A673 (cell line): ENCODE measurements around the gene AKT3. TPM values are rescaled to one million over a fixed set of nuclear protein-coding genes. Genes with fewer than 3 reads are reported as not detected.
"Not testable (repeated sequence)": the region's sequence is repeated elsewhere in the genome, so short reads cannot be mapped to it uniquely, and the experiment has no call there.

Source experiments
- BruUV-seq: library from RNA; stranded (reverse); fragments of 400-500 nt; replicated peaks from 2 replicates; lab custom pipeline; 2021; lab: Mats Ljungman, UMichigan
- CTCF ChIA-PET: fragments of 300-600 bp; sonication (Branson Sonifier 250); formaldehyde crosslinking; loops from one replicate; lab custom pipeline; 2022; ENCODE audit warnings: antibody characterized with exemption; lab: Charles Lee
- POLR2A ChIA-PET: fragments of 300-600 bp; sonication (Branson Sonifier 250); formaldehyde crosslinking; loops from one replicate; lab custom pipeline; 2022; ENCODE audit warnings: antibody characterized with exemption; ENCODE audit not compliant: low non-redundant PET; lab: Charles Lee
- DNase-seq: peaks from one replicate; pipeline ENCODE4 v3.0.0-alpha.2; 2015; ENCODE audit warnings: low spot score
- H3K27ac ChIP-seq: fragments of 200-600 bp; sonication (generic); 2 replicates; pipeline ENCODE4 v1.5.1; 2016; ENCODE audit warnings: mixed run types, low read depth, mild to moderate bottlenecking, mixed read lengths, antibody characterized with exemption, low read length; ENCODE audit not compliant: poor library complexity, severe bottlenecking
- H3K27me3 ChIP-seq: fragments of 200-600 bp; sonication (generic); replicated peaks from 2 replicates; pipeline ENCODE4 v1.6.1; 2017; ENCODE audit warnings: mixed run types, low read depth, mild to moderate bottlenecking, mixed read lengths, antibody characterized with exemption, low read length; ENCODE audit not compliant: insufficient read depth, poor library complexity
- H3K36me3 ChIP-seq: fragments of 200-600 bp; sonication (generic); 2 replicates; pipeline ENCODE4 v1.6.1; 2016; ENCODE audit warnings: mixed run types, mild to moderate bottlenecking, mixed read lengths, antibody characterized with exemption, low read length; ENCODE audit not compliant: insufficient read depth, poor library complexity, severe bottlenecking
- H3K4me1 ChIP-seq: fragments of 200-600 bp; sonication (generic); 2 replicates; pipeline ENCODE4 v1.6.1; 2017; ENCODE audit warnings: mixed run types, mild to moderate bottlenecking, mixed read lengths, antibody characterized with exemption, low read length; ENCODE audit not compliant: insufficient read depth, poor library complexity, severe bottlenecking
- H3K4me3 ChIP-seq: fragments of 200-600 bp; sonication (generic); 2 replicates; pipeline ENCODE4 v1.5.1; 2016; ENCODE audit warnings: low read depth, mixed run types, mild to moderate bottlenecking, mixed read lengths, low read length; ENCODE audit not compliant: poor library complexity, severe bottlenecking
- H3K9me3 ChIP-seq: fragments of 200-600 bp; sonication (generic); 2 replicates; pipeline ENCODE4 v1.6.1; 2016; ENCODE audit warnings: mixed run types, low read depth, mild to moderate bottlenecking, mixed read lengths, antibody characterized with exemption, low read length; ENCODE audit not compliant: poor library complexity, severe bottlenecking
- CTCF ChIP-seq: fragments of 300-800, 200-600 bp; sonication (generic); conservative IDR thresholded peaks from 2 replicates; pipeline ENCODE4 v1.5.1; 2017; ENCODE audit warnings: low read depth, mild to moderate bottlenecking, antibody characterized with exemption, low read length, moderate library complexity, mixed read lengths
- EZH2 ChIP-seq: fragments of 200-600 bp; sonication (generic); IDR thresholded peaks from 2 replicates; pipeline ENCODE4 v1.6.1; 2017; ENCODE audit warnings: borderline replicate concordance, low read depth, mild to moderate bottlenecking, mixed read lengths, antibody characterized with exemption, low read length; ENCODE audit not compliant: poor library complexity, severe bottlenecking
- intact Hi-C: fragments of 100-400 bp; cut with micrococcal nuclease; formaldehyde crosslinking; loops from one replicate; pipeline ENCODE4 v1.10.0; 2022; ENCODE audit not compliant: unreplicated experiment
- total RNA-seq: library from RNA; stranded (reverse); gene quantifications from 2 replicates; pipeline ENCODE4 v1.2.3, GENCODE V29; 2021

Gene AKT3
- total RNA-seq, 1 experiment from 2014 or later, result 14.4 TPM

- no peaks in the 10 kb centered on the region for H3K27me3 ChIP-seq
- ChIA-PET CTCF (no interaction called here), POLR2A (no interaction called here)
- H3K4me1 ChIP-seq, result no peaks in the 10 kb centered on the region
- no peak overlapping the region for H3K4me3 ChIP-seq
- no peak for DNase-seq
- H3K9me3 ChIP-seq, result no peaks in the 10 kb centered on the region
- no TSS peak for BruUV-seq
- no peak overlapping the region for H3K27ac ChIP-seq
- TF ChIP-seq EZH2, result no peak
- no peak for TF ChIP-seq CTCF
- intact Hi-C loops, result no loop called here
- H3K36me3 ChIP-seq, result no peaks in the 10 kb centered on the region
Observed at GRCh38 chr1:243884603-243885002, 34.6 kb upstream of the AKT3 start.

- no peak for DNase-seq
- BruUV-seq, result no TSS peak
- TF ChIP-seq EZH2 (no peak), CTCF (no peak)
- Histone ChIP-seq H3K36me3 (no peaks in the 10 kb centered on the region), H3K4me3 (no peak overlapping the region), H3K27me3 (no peaks in the 10 kb centered on the region), H3K4me1 (no peaks in the 10 kb centered on the region), H3K27ac (no peak overlapping the region), H3K9me3 (no peaks in the 10 kb centered on the region)
- ChIA-PET POLR2A (no interaction called here), CTCF (no interaction called here)
- intact Hi-C loops, result no loop called here
Observed at GRCh38 chr1:243883551-243883950, 33.5 kb upstream of the AKT3 start.

GRCh38 chr1:243882276-243882675 lies 32.2 kb upstream of the AKT3 start:
- no TSS peak for BruUV-seq
- no peak for DNase-seq
- Histone ChIP-seq H3K4me3 (no peak overlapping the region), H3K36me3 (no peaks in the 10 kb centered on the region), H3K27me3 (no peaks in the 10 kb centered on the region), H3K4me1 (no peaks in the 10 kb centered on the region), H3K9me3 (no peaks in the 10 kb centered on the region), H3K27ac (no peak overlapping the region)
- TF ChIP-seq CTCF, result no peak
- TF ChIP-seq EZH2, result no peak
- intact Hi-C loops, result no loop called here
- POLR2A ChIA-PET, result no interaction called here
- CTCF ChIA-PET, result no interaction called here

GRCh38 chr1:243877058-243877457 lies 27.0 kb upstream of the AKT3 start:
- DNase-seq, intact Hi-C loops, POLR2A ChIA-PET, H3K36me3 ChIP-seq, H3K27ac ChIP-seq, BruUV-seq, H3K9me3 ChIP-seq, H3K4me1 ChIP-seq, CTCF ChIA-PET, H3K27me3 ChIP-seq, H3K4me3 ChIP-seq: not testable (repeated sequence)
